MCF 10A (cell line): ENCODE measurements around the gene AGXT. TPM values are rescaled to one million over a fixed set of nuclear protein-coding genes. Genes with fewer than 3 reads are reported as not detected.

Experiments
- BruUV-seq: library from RNA; stranded (reverse); fragments of 400-500 nt; replicated peaks from 2 replicates; lab custom pipeline; 2021; lab: Mats Ljungman, UMichigan
- CTCF ChIA-PET: fragments of 300-600 bp; sonication (Branson Sonifier 250); formaldehyde crosslinking; extraction: SDS; loops from one replicate; lab custom pipeline; 2021; ENCODE audit warnings: antibody characterized with exemption, inconsistent platforms; lab: Yijun Ruan, JAX
- POLR2A ChIA-PET: fragments of 300-600, 350-650 bp; sonication (Branson Sonifier 250); formaldehyde crosslinking; extraction: SDS; loops from one replicate; lab custom pipeline; 2020; ENCODE audit warnings: antibody characterized with exemption, inconsistent platforms; lab: Yijun Ruan, JAX
- DNase-seq: peaks from one replicate; pipeline ENCODE4 v3.0.0-alpha.2; 2018; ENCODE audit not compliant: unreplicated experiment
- H3K27ac Mint-ChIP-seq: one replicate; pipeline ENCODE4 v1.8.0; 2022; ENCODE audit warnings: mild to moderate bottlenecking, low read depth, mixed read lengths; ENCODE audit not compliant: unreplicated experiment
- H3K27me3 Mint-ChIP-seq: one replicate; pipeline ENCODE4 v1.8.0; 2022; ENCODE audit warnings: mixed read lengths; ENCODE audit not compliant: insufficient read depth, unreplicated experiment
- H3K36me3 Mint-ChIP-seq: one replicate; pipeline ENCODE4 v1.8.0; 2022; ENCODE audit warnings: mild to moderate bottlenecking, moderate library complexity, mixed read lengths; ENCODE audit not compliant: insufficient read depth, unreplicated experiment
- H3K4me1 Mint-ChIP-seq: one replicate; pipeline ENCODE4 v1.8.0; 2022; ENCODE audit warnings: mixed read lengths; ENCODE audit not compliant: insufficient read depth, unreplicated experiment
- H3K4me3 Mint-ChIP-seq: one replicate; pipeline ENCODE4 v1.8.0; 2022; ENCODE audit warnings: mild to moderate bottlenecking, moderate library complexity, mixed read lengths; ENCODE audit not compliant: unreplicated experiment
- H3K9me3 Mint-ChIP-seq: one replicate; pipeline ENCODE4 v1.8.0; 2022; ENCODE audit warnings: mixed read lengths; ENCODE audit not compliant: unreplicated experiment
- CTCF ChIP-seq: fragments of 200-600 bp; IDR thresholded peaks from one replicate; pipeline ENCODE4 v1.8.0; 2022; ENCODE audit warnings: antibody characterized with exemption, mild to moderate bottlenecking; ENCODE audit not compliant: unreplicated experiment
- intact Hi-C: fragments of 100-400 bp; cut with micrococcal nuclease; formaldehyde crosslinking; loops from 2 replicates; pipeline ENCODE4 v1.14.1; 2022
- total RNA-seq: library from RNA; stranded (reverse); gene quantifications from 2 replicates; pipeline ENCODE4 v1.2.3, GENCODE V29; 2022

Gene AGXT
- total RNA-seq, 1 experiment from 2014 or later, result not detected

GRCh38 chr2:240886023-240886565 is 17.5 kb downstream of the AGXT start:
- H3K27ac Mint-ChIP-seq, result no peak overlapping the region
- BruUV-seq, result no TSS peak
- intact Hi-C loops, result no loop called here

GRCh38 chr2:240886678-240887609 is 18.3 kb downstream of the AGXT start:
- CTCF ChIA-PET, result no interaction called here
- no peaks in the 10 kb centered on the region for H3K27me3 Mint-ChIP-seq
- H3K9me3 Mint-ChIP-seq, result no peaks in the 10 kb centered on the region

More at GRCh38 chr2:240886023-240886565, 17.5 kb downstream of the AGXT start:
- Mint-ChIP-seq H3K36me3 (no peaks in the 10 kb centered on the region), H3K9me3 (no peaks in the 10 kb centered on the region), H3K4me1 (no peaks in the 10 kb centered on the region), H3K4me3 (no peak overlapping the region), H3K27me3 (no peaks in the 10 kb centered on the region)
- ChIA-PET CTCF (no interaction called here), POLR2A (no interaction called here)
- no peak for TF ChIP-seq CTCF
- no peak for DNase-seq

GRCh38 chr2:240887631-240888030 is 19.0 kb downstream of the AGXT start:
- intact Hi-C loops, result no loop called here
- no peak overlapping the region for H3K27ac Mint-ChIP-seq
- POLR2A ChIA-PET, result no interaction called here
- no peak for TF ChIP-seq CTCF
- no peak for DNase-seq
- CTCF ChIA-PET, result no interaction called here
- no peaks in the 10 kb centered on the region for H3K27me3 Mint-ChIP-seq
- no peak overlapping the region for H3K4me3 Mint-ChIP-seq
- H3K9me3 Mint-ChIP-seq, result no peaks in the 10 kb centered on the region
- BruUV-seq, result no TSS peak
- H3K36me3 Mint-ChIP-seq, result no peaks in the 10 kb centered on the region
- H3K4me1 Mint-ChIP-seq, result no peaks in the 10 kb centered on the region

More at GRCh38 chr2:240886678-240887609, 18.3 kb downstream of the AGXT start:
- no peak for DNase-seq
- POLR2A ChIA-PET, result no interaction called here
- no peak overlapping the region for H3K27ac Mint-ChIP-seq
- H3K4me1 Mint-ChIP-seq, result no peaks in the 10 kb centered on the region
- no peak overlapping the region for H3K4me3 Mint-ChIP-seq
- intact Hi-C loops, result no loop called here
- BruUV-seq, result no TSS peak
- no peaks in the 10 kb centered on the region for H3K36me3 Mint-ChIP-seq
- no peak for TF ChIP-seq CTCF

- ChIA-PET POLR2A (no interaction called here), CTCF (no interaction called here)
- no peak overlapping the region for H3K27ac Mint-ChIP-seq
- no peaks in the 10 kb centered on the region for H3K9me3 Mint-ChIP-seq
- DNase-seq, result no peak
- H3K4me3 Mint-ChIP-seq, result no peak overlapping the region
- H3K4me1 Mint-ChIP-seq, result no peaks in the 10 kb centered on the region
- no peak for TF ChIP-seq CTCF
- intact Hi-C loops, result no loop called here
- H3K36me3 Mint-ChIP-seq, result no peaks in the 10 kb centered on the region
- no TSS peak for BruUV-seq
- no peaks in the 10 kb centered on the region for H3K27me3 Mint-ChIP-seq
Observed at GRCh38 chr2:240888130-240888889, 19.7 kb downstream of the AGXT start.
